ENCODE results near the gene DDX5. TPM values are rescaled to one million over a fixed set of nuclear protein-coding genes. Genes with fewer than 3 reads are reported as not detected.

The DDX5 gene
- polyA plus RNA-seq, 1 of the 3 experiments (the other 2 are of a cell fraction), result 1,642 TPM

DNA sequence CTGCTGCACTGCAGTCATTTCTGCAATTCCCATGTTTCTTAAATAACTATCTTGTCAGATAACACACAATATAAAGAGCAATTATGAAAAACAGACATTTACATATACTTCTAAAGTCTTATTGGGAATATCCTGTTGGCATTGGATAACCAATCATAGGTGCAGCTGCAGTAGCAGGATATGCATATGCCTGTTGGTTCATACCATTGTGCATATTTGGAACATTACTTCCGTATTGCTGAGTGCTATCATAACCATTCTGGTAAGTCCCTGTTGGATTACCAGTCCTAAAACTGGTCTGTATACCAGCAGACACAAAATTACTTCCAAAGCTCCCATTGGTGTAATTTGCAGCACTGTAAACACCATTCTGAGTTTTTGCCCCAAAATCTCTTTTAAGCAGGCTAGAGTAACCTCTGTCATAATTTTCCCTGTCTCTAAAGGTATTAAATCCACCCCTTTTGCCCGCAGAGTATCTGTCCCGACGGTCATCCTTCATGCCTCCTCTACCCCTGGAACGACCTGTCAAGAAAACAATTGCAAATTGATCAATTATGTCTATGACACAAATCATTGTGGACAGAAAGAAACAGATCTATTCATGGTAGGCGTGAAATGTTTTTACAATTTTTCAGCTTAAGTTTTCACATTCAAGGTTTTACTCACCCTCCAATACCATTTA lies 6.1 kb downstream of the DDX5 start:
- no peak for DNase-seq
- 84% methylated on average over 6 of the region's 6 CpGs for whole genome bisulfite sequencing (ENCODE audit: low lambda C conversion rate)
- peaks cover 78% of the 10 kb centered on the region for H4K20me1 ChIP-seq (ENCODE audit: insufficient read depth)
- TF ChIP-seq FOXJ3 (CRISPR knock-in tag; IDR thresholded peaks at IDR 0.05), result no peak
- no peak for TF ChIP-seq EZH2phosphoT487 (IDR thresholded peaks at IDR 0.05; ENCODE audit: borderline replicate concordance, low read depth)
- TF ChIP-seq YY1 (IDR thresholded peaks at IDR 0.05; ENCODE audit: low read depth), result no peak
- peak; percentile 13; the same call in 1 of the 2 replicates for TF ChIP-seq POLR2AphosphoS5 (IDR thresholded peaks at IDR 0.05; ENCODE audit: low read depth, low read length)
- TF ChIP-seq, protein P1, sequence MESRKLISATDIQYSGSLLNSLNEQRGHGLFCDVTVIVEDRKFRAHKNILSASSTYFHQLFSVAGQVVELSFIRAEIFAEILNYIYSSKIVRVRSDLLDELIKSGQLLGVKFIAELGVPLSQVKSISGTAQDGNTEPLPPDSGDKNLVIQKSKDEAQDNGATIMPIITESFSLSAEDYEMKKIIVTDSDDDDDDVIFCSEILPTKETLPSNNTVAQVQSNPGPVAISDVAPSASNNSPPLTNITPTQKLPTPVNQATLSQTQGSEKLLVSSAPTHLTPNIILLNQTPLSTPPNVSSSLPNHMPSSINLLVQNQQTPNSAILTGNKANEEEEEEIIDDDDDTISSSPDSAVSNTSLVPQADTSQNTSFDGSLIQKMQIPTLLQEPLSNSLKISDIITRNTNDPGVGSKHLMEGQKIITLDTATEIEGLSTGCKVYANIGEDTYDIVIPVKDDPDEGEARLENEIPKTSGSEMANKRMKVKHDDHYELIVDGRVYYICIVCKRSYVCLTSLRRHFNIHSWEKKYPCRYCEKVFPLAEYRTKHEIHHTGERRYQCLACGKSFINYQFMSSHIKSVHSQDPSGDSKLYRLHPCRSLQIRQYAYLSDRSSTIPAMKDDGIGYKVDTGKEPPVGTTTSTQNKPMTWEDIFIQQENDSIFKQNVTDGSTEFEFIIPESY (IDR thresholded peaks at IDR 0.05; ENCODE audit: borderline replicate concordance, low read depth), result 0 out of 2 replicates have a peak, but pooled peaks have one; percentile 15
- TF ChIP-seq, protein P2, sequence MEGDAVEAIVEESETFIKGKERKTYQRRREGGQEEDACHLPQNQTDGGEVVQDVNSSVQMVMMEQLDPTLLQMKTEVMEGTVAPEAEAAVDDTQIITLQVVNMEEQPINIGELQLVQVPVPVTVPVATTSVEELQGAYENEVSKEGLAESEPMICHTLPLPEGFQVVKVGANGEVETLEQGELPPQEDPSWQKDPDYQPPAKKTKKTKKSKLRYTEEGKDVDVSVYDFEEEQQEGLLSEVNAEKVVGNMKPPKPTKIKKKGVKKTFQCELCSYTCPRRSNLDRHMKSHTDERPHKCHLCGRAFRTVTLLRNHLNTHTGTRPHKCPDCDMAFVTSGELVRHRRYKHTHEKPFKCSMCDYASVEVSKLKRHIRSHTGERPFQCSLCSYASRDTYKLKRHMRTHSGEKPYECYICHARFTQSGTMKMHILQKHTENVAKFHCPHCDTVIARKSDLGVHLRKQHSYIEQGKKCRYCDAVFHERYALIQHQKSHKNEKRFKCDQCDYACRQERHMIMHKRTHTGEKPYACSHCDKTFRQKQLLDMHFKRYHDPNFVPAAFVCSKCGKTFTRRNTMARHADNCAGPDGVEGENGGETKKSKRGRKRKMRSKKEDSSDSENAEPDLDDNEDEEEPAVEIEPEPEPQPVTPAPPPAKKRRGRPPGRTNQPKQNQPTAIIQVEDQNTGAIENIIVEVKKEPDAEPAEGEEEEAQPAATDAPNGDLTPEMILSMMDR (IDR thresholded peaks at IDR 0.05), result no peak
- H3K4me2 ChIP-seq, result peak overlapping the region; percentile 14; the same call in 1 of the 2 replicates
- no peak overlapping the region for H3K4me3 ChIP-seq (ENCODE audit: low read depth in 2 of 2, low read length in 1 of 2)
- ChIA-PET POLR2A (no interaction called here), CTCF (interaction anchor here (0.9 to 13.6 kb wide), 3 partner anchors 9 to 79 kb away, joined by 3 to 122 read pairs (median 60); no protein-coding TSS in a partner anchor)
- H3K79me2 ChIP-seq (ENCODE audit: insufficient read depth), result peaks cover 76% of the 10 kb centered on the region
- H3K9ac ChIP-seq, result no peak overlapping the region; the same call in 1 of the 2 replicates
- peaks cover 82% of the 10 kb centered on the region for H3F3A ChIP-seq (replicated peaks; ENCODE audit: insufficient read depth)
- peaks cover 73 to 76% of the 10 kb centered on the region in 2 experiments for H3K36me3 ChIP-seq (replicated peaks in 1 of 2; ENCODE audit: control insufficient read depth in 1 of 2, insufficient read depth in 2 of 2, low read length in 1 of 2)
- no peaks in the 10 kb centered on the region for H3K9me3 ChIP-seq
- peaks cover 39 to 50% of the 10 kb centered on the region in 2 experiments for H3K4me1 ChIP-seq (ENCODE audit: control insufficient read depth in 1 of 2, insufficient read depth in 2 of 2, low read depth in 1 of 2, low read length in 1 of 2)
- H2AFZ ChIP-seq (ENCODE audit: low read depth), result no peak overlapping the region
- peak overlapping the region; percentile 43 to 87 for H3K27ac ChIP-seq (ENCODE audit: low read depth in 2 of 2, low read length in 1 of 2)
- no peaks in the 10 kb centered on the region for H3K27me3 ChIP-seq (ENCODE audit: insufficient read depth)
- no peaks in the 10 kb centered on the region for H3K9me2 ChIP-seq

DNA sequence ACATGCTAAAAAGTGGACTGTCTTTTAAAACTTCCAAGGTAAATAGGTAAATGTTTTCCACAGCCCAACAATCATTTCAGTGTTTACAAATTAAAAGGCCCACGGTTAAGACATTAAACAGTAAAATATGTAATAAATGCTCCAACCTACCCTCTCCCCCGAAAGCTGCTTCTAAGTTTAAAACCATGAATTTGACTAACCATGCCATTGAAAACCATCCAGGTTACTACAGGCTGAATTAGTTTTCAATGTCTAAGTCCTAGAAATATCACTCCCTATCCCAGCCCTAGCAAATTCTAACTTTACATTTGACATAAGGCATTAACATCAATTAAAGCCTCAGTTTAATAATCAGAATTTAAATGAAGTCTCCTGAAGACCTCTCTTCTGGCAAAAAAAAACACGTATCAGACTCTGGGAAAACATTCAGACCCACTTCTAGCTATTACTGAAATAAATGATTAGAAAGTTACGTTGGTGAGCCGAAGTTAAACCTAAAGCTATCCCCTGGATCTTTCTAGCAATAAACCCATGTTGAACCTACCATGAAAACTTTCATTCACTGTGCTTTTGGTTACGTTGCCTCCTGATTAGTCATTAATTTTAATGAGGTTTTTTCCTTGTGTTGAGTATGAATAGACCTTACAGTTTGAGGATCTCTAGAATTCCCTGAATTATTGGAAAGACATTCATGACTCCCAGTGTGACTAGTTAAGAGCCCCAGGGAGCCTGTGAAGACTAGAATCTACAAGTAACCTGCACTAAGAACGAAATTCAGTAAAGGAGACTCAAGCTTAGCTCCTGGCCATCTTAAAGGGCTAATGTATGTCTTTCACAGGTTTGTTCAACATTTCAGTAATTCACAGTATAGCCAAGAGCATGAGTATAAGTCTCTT lies 7.5 kb downstream of the DDX5 start:
- H3K4me2 ChIP-seq, result peak overlapping the region; percentile 90; the same call in 1 of the 2 replicates
- H3K9me2 ChIP-seq, result no peaks in the 10 kb centered on the region
- H3F3A ChIP-seq (replicated peaks; ENCODE audit: insufficient read depth), result peaks cover 69% of the 10 kb centered on the region
- H3K27me3 ChIP-seq (ENCODE audit: insufficient read depth), result no peaks in the 10 kb centered on the region
- no peak overlapping the region; a peak in 1 of 4 replicates for H3K4me3 ChIP-seq (ENCODE audit: low read depth in 2 of 2, low read length in 1 of 2)
- peaks cover 64% of the 10 kb centered on the region for H4K20me1 ChIP-seq (ENCODE audit: insufficient read depth)
- ChIA-PET CTCF (interaction anchor here (0.6 to 13.6 kb wide), 9 partner anchors 7 to 469 kb away, joined by 3 to 122 read pairs (median 5); partner anchors contain the start of genes CEP95 and DDX5), POLR2A (interaction anchor here (0.5 to 2.2 kb wide), 6 partner anchors 8 to 824 kb away, joined by 3 to 11 read pairs (median 4); partner anchors contain the start of gene CEP95)
- H3K9me3 ChIP-seq, result no peaks in the 10 kb centered on the region
- H3K9ac ChIP-seq, result peak overlapping the region; percentile 67; the same call in 1 of the 2 replicates
- peaks cover 59 to 64% of the 10 kb centered on the region in 2 experiments for H3K36me3 ChIP-seq (replicated peaks in 1 of 2; ENCODE audit: control insufficient read depth in 1 of 2, insufficient read depth in 2 of 2, low read length in 1 of 2)
- H2AFZ ChIP-seq (ENCODE audit: low read depth), result no peak overlapping the region
- peak overlapping the region; percentile 87 to 99; a peak in 3 of 4 replicates for H3K27ac ChIP-seq (ENCODE audit: low read depth in 2 of 2, low read length in 1 of 2)
- H3K79me2 ChIP-seq (ENCODE audit: insufficient read depth), result peaks cover 76% of the 10 kb centered on the region
- WGBS (ENCODE audit: low lambda C conversion rate), result 84% methylated on average over 7 of the region's 7 CpGs
- TF ChIP-seq GATA2 (CRISPR knock-in tag; IDR thresholded peaks at IDR 0.05), result no peak
- peak; percentile 74 for TF ChIP-seq POLR2AphosphoS5 (IDR thresholded peaks at IDR 0.05; ENCODE audit: low read depth, low read length)
- DNase-seq, result no peak
- H3K4me1 ChIP-seq (ENCODE audit: control insufficient read depth in 1 of 2, insufficient read depth in 2 of 2, low read depth in 1 of 2, low read length in 1 of 2), result peaks cover 35 to 42% of the 10 kb centered on the region in 2 experiments
